K562 (cell line): Measurements from ENCODE around the gene PGBD1. TPM values are rescaled to one million over a fixed set of nuclear protein-coding genes. Genes with fewer than 3 reads are reported as not detected.
A peak's percentile ranks its signal among the peaks of the same experiment; 100 is the strongest.

Experiments used
- ATAC-seq: fragments of 200-7000 bp; cut with Tn5 transposase; 3 replicates; pipeline ENCODE4 v1.9.1; 2020; ENCODE audit warnings: moderate library complexity
- BruUV-seq: library from RNA; stranded (reverse); fragments of 400-500 nt; replicated peaks from 2 replicates; lab custom pipeline; 2021; lab: Mats Ljungman, UMichigan
- CTCF ChIA-PET: fragments of 300-600 bp; formaldehyde crosslinking; extraction: SDS; loops from one replicate; lab custom pipeline; 2021; ENCODE audit warnings: low intra/inter-chr PET ratio; lab: Yijun Ruan, JAX
- POLR2A ChIA-PET: fragments of 300-600, 350-650 bp; sonication (Branson Sonifier 250); formaldehyde crosslinking; extraction: SDS; loops from one replicate; lab custom pipeline; 2021; ENCODE audit warnings: antibody characterized with exemption, inconsistent platforms; lab: Yijun Ruan, JAX
- DNase-seq, 4 experiments: peaks; one replicate each; pipeline versions ENCODE4 v3.0.0 to v3.0.0-alpha.2; 2011 to 2018; ENCODE audit warnings: low spot score in 3 of 4, mixed read lengths in 3 of 4; ENCODE audit errors: extremely low read depth in 1 of 4
- FAIRE-seq: peaks from 2 replicates; lab custom pipeline; 2011; peaks lifted over from hg19 to GRCh38; lab: Jason Lieb, UNC
- H2AFZ ChIP-seq: 2 replicates; pipeline ENCODE4 v1.6.0; 2011; ENCODE audit warnings: low read depth, low read length, control low read depth, inconsistent platforms
- H3K27ac ChIP-seq: fragments of 200-600 bp; 3 replicates; pipeline ENCODE4 v1.8.0; 2011; ENCODE audit warnings: low read depth, mild to moderate bottlenecking, control low read depth, inconsistent platforms, low read length, moderate library complexity, mixed read lengths; ENCODE audit errors: extremely low read depth
- H3K27me3 ChIP-seq, 2 experiments: fragments of 300-600 bp in 1 of 2; 2 replicates in 1 of 2; 3 replicates in 1 of 2; pipeline versions ENCODE4 v1.6.0 to v1.8.0; 2011; ENCODE audit warnings: inconsistent platforms in 2 of 2, low read length in 2 of 2, mild to moderate bottlenecking in 1 of 2, mixed read lengths in 1 of 2, moderate library complexity in 1 of 2; ENCODE audit not compliant: control insufficient read depth in 2 of 2, insufficient read depth in 2 of 2
- H3K36me3 ChIP-seq: fragments of 300-600 bp; 3 replicates; pipeline ENCODE4 v1.8.0; 2011; ENCODE audit warnings: mild to moderate bottlenecking, low read length, inconsistent platforms; ENCODE audit not compliant: control insufficient read depth, insufficient read depth
- H3K4me1 ChIP-seq, 2 experiments: fragments of 200-600 bp in 1 of 2; replicated peaks in 1 of 2; 2 replicates in 1 of 2; 3 replicates in 1 of 2; pipeline versions ENCODE4 v1.5.1 to v1.8.0; 2011; ENCODE audit warnings: inconsistent platforms in 2 of 2, low read length in 2 of 2, mild to moderate bottlenecking in 1 of 2, mixed read lengths in 1 of 2, moderate library complexity in 1 of 2; ENCODE audit not compliant: control insufficient read depth in 2 of 2, insufficient read depth in 2 of 2
- H3K4me2 ChIP-seq: 2 replicates; pipeline ENCODE4 v1.6.1; 2011; ENCODE audit warnings: low read length, control low read depth, inconsistent platforms, mixed read lengths; ENCODE audit not compliant: insufficient read depth
- H3K4me3 ChIP-seq: fragments of 200-600 bp; sonication (generic), shearing (Covaris generic); 2 replicates; pipeline ENCODE4 v1.5.1; 2016; ENCODE audit warnings: control low read depth, inconsistent platforms
- H3K79me2 ChIP-seq: fragments of 200-600 bp; 3 replicates; pipeline ENCODE4 v1.8.0; 2011; ENCODE audit warnings: low read length, inconsistent platforms; ENCODE audit not compliant: control insufficient read depth, insufficient read depth
- H3K9ac ChIP-seq, 2 experiments: 2 replicates each; pipeline versions ENCODE4 v1.6.0 to v1.6.1; 2011; ENCODE audit warnings: low read depth in 2 of 2, low read length in 2 of 2, control low read depth in 1 of 2, inconsistent platforms in 1 of 2, mild to moderate bottlenecking in 1 of 2, mixed read lengths in 1 of 2; ENCODE audit not compliant: insufficient read depth in 1 of 2
- H3K9me1 ChIP-seq: one replicate; pipeline ENCODE4 v1.6.0; 2011; ENCODE audit warnings: inconsistent platforms, mild to moderate bottlenecking, low read length, moderate library complexity; ENCODE audit not compliant: control insufficient read depth, insufficient read depth
- H3K9me3 ChIP-seq: replicated peaks from 2 replicates; pipeline ENCODE4 v1.5.1; 2011; ENCODE audit warnings: low read depth, low read length, inconsistent platforms; ENCODE audit not compliant: control insufficient read depth, insufficient read depth
- H4K20me1 ChIP-seq: replicated peaks from 2 replicates; pipeline ENCODE4 v1.6.1; 2011; ENCODE audit warnings: low read length, inconsistent platforms, mixed read lengths; ENCODE audit not compliant: control insufficient read depth, insufficient read depth
- BDP1 ChIP-seq: IDR thresholded peaks from 3 replicates; pipeline ENCODE4 v1.6.1; 2011; ENCODE audit not compliant: insufficient read length, insufficient read depth
- CSDE1 ChIP-seq, 2 experiments: fragments of 450-650 bp; IDR thresholded peaks; 2 replicates each; pipeline ENCODE4 v1.6.1; 2016; ENCODE audit warnings: mild to moderate bottlenecking in 1 of 2
- MNT ChIP-seq, 2 experiments: fragments of 450-650 bp; conservative IDR thresholded peaks; 2 replicates each; pipeline ENCODE4 v1.6.1; 2017; ENCODE audit warnings: mild to moderate bottlenecking in 2 of 2, moderate library complexity in 2 of 2
- PRDM10 ChIP-seq: fragments of 450-650 bp; IDR thresholded peaks from 2 replicates; pipeline ENCODE4 v1.6.1; 2018; ENCODE audit not compliant: partially characterized antibody
- UBTF ChIP-seq, 2 experiments: IDR thresholded peaks; 2 replicates each; pipeline ENCODE4 v1.6.1; 2012; ENCODE audit warnings: improper control_type of control experiment in 2 of 2, low read depth in 2 of 2, low read length in 2 of 2, borderline replicate concordance in 1 of 2
- ZC3H4 ChIP-seq: sonication (generic); formaldehyde crosslinking; IDR thresholded peaks from 2 replicates; pipeline ENCODE4 v1.9.0; 2021; ENCODE audit warnings: missing genetic modification reagents, borderline replicate concordance
- ZNF311 ChIP-seq: fragments of 250-450 bp; sonication (Bioruptor Pico); IDR thresholded peaks from 2 replicates; pipeline ENCODE4 v1.4.0; 2020; ENCODE audit warnings: mild to moderate bottlenecking, moderate library complexity
- ZNF518B ChIP-seq: fragments of 250-450 bp; sonication (Bioruptor Pico); IDR thresholded peaks from 2 replicates; pipeline ENCODE4 v1.5.0; 2021; ENCODE audit warnings: mild to moderate bottlenecking, moderate library complexity
- ZNF668 ChIP-seq: fragments of 250-450 bp; sonication (Bioruptor Pico); IDR thresholded peaks from 2 replicates; pipeline ENCODE4 v1.8.0; 2022; ENCODE audit warnings: mild to moderate bottlenecking, inconsistent platforms
- WGBS: fragments of 100-300 bp; shearing (Covaris generic); methylation state at CpG from one replicate; pipeline ENCODE4 v1.1.6; 2016; ENCODE audit warnings: low coverage, mixed read lengths; ENCODE audit not compliant: insufficient coverage; ENCODE audit errors: missing lambda C conversion rate; 5-methylcytosine and 5-hydroxymethylcytosine counted together
- in situ Hi-C: fragments of 300-500 bp; cut with MboI; formaldehyde crosslinking; loops from 4 replicates; pipeline ENCODE4 v1.15.0; 2018; ENCODE audit warnings: inconsistent platforms, mixed read lengths
- intact Hi-C: fragments of 100-400 bp; cut with micrococcal nuclease; formaldehyde crosslinking; loops from 2 replicates; pipeline ENCODE4 v1.14.2; 2022
- polyA plus RNA-seq, 8 experiments: library from polyadenylated mRNA; depleted of rRNA in 4 of 8; stranded (reverse) in 5 of 8; unstranded in 3 of 8; fragments of >200 nt; fragmentation: Nextera tagmentation in 2 of 8; fragmentation: Illumina TruSeq in 1 of 8; extraction: Ambion mirVana in 2 of 8; extraction: Trizol in 1 of 8; gene quantifications; 2 replicates each; pipeline versions ENCODE4 v1.2.1 to v1.2.3, GENCODE V29; 2011 to 2014; ENCODE audit warnings: inconsistent platforms in 1 of 8, missing spikeins in 1 of 8
- total RNA-seq, 7 experiments: library from RNA; depleted of rRNA in 6 of 7; stranded (reverse); fragments of >200 nt in 6 of 7; fragmentation: Illumina TruSeq in 2 of 7; extraction: Trizol in 2 of 7; gene quantifications; 2 replicates each; pipeline versions ENCODE4 v1.2.1 to v1.2.3, GENCODE V29; 2011 to 2021; ENCODE audit warnings: low replicate concordance in 1 of 7

Gene PGBD1
- total and polyA plus RNA-seq, 9 of the 15 experiments (the other 6 are each of a cell fraction or from before 2014, with no cell fraction given): 3.3 to 9.0 (median 7.3) TPM

GRCh38 chr6:28349344-28349891 is 68.0 kb downstream of the PGBD1 start:
- Histone ChIP-seq H3K79me2 (peaks cover 46% of the 10 kb centered on the region), H3K4me1 (peaks cover 22 to 45% of the 10 kb centered on the region in 2 experiments), H3K9me3 (no peaks in the 10 kb centered on the region), H3K9ac (peak overlapping the region; percentile 84 to 92), H4K20me1 (no peaks in the 10 kb centered on the region), H2AFZ (peak overlapping the region; percentile 94), H3K9me1 (no peaks in the 10 kb centered on the region), H3K27ac (peak overlapping the region; percentile 86), H3K4me2 (peak overlapping the region; percentile 92), H3K36me3 (peaks cover 4% of the 10 kb centered on the region; the same call in 1 of the 3 replicates), H3K4me3 (peak overlapping the region; percentile 68), H3K27me3 (no peaks in the 10 kb centered on the region)
- CTCF ChIA-PET: no interaction called here
- no peak for DNase-seq
- BruUV-seq: no TSS peak
- FAIRE-seq: no peak
- POLR2A ChIA-PET: interaction anchor here (0.5 to 2.1 kb wide), 11 partner anchors 12 to 463 kb away, joined by 3 to 15 read pairs (median 3); partner anchors contain the start of genes ZKSCAN8 and ZSCAN26
- in situ Hi-C loops (no loop called here), intact Hi-C loops (no loop called here)
- no peak for ATAC-seq
- WGBS: under 1% methylated on average over 9 of the region's 9 CpGs
- TF ChIP-seq ZNF518B (CRISPR knock-in tag) (0 out of 2 replicates have a peak, but pooled peaks have one; percentile 43), MNT (conservative IDR thresholded peaks at IDR 0.05) (peak in 1 of 2 experiments; percentile 41; a peak in 2 of 4 replicates), ZC3H4 (CRISPR knock-in tag) (no peak), CSDE1 (IDR thresholded peaks at IDR 0.05) (no peak), BDP1 (no peak), UBTF (IDR thresholded peaks at IDR 0.05; ENCODE audit: borderline replicate concordance in 1 of 2, low read depth in 2 of 2, low read length in 2 of 2) (no peak), PRDM10 (no peak), ZNF311 (CRISPR knock-in tag) (no peak), ZNF668 (CRISPR knock-in tag) (no peak)
